Measurements from ENCODE around the gene RAB40B.

DNA sequence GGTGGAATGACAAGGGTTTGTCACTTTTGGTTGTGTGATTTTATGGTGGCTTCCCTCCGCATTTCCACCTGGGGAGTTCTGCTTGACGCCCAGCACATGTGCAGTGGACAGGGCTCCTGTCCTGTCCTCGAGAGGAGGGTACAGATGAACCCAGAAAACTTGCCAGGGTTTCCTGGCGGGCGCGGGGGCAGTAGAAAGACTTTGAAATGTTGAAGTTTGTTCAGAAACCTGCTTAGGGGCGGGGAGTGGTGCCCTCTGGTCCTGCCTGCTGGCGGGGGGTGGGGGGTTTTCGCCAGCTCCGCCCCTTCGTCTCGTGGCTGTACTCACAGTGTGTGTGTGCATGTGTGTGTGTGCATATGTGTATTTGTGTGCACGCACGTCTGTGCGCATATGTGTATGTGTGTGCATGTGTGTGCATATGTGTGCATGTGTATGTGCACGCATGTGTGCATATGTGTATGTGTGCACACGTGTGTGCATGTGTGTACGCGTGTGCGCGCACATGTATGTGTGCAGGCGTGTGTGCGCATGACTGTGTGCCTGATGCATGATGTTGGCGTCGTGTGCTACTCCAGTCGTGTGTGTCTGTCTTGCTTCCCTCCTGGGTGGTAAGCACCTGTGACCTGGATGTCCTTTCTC, 24.8 kb upstream of the RAB40B start:
- no peak for TF ChIP-seq POLR2A (IDR thresholded peaks at IDR 0.05; ENCODE audit: low read depth, low read length)
- no peak for TF ChIP-seq PAX5 (IDR thresholded peaks at IDR 0.05; ENCODE audit: insufficient read depth, low read length, severe bottlenecking)

Data from GM12891 (cell line).